Loucy (cell line): ENCODE data around the gene CBFB.

ENCODE experiments used
- H2AFZ ChIP-seq: fragments of 200-600 bp; sonication (generic); 2 replicates; pipeline ENCODE4 v1.6.0; 2016; ENCODE audit warnings: antibody characterized with exemption, mild to moderate bottlenecking, low read length, moderate library complexity
- H3F3A ChIP-seq: fragments of 200-600 bp; 2 replicates; pipeline ENCODE4 v1.6.0; 2016; ENCODE audit warnings: antibody characterized with exemption, low read depth, mild to moderate bottlenecking
- H3K27me3 ChIP-seq: fragments of 200-600 bp; sonication (generic); 2 replicates; pipeline ENCODE4 v1.6.1; 2014; ENCODE audit warnings: low read length, mild to moderate bottlenecking; ENCODE audit not compliant: insufficient read depth, poor library complexity, severe bottlenecking
- H3K36me3 ChIP-seq: fragments of 200-600 bp; sonication (generic); 2 replicates; pipeline ENCODE4 v1.6.1; 2016; ENCODE audit warnings: low read length; ENCODE audit not compliant: insufficient read depth
- H3K4me1 ChIP-seq: fragments of 200-600 bp; sonication (generic); 2 replicates; pipeline ENCODE4 v1.5.1; 2014; ENCODE audit warnings: low read length, mild to moderate bottlenecking; ENCODE audit not compliant: insufficient read depth, poor library complexity, severe bottlenecking
- H3K4me2 ChIP-seq: fragments of 200-600 bp; sonication (generic); 2 replicates; pipeline ENCODE4 v1.6.0; 2014; ENCODE audit warnings: antibody characterized with exemption, low read length, low read depth, mild to moderate bottlenecking; ENCODE audit not compliant: poor library complexity, severe bottlenecking
- H3K4me3 ChIP-seq: fragments of 200-600 bp; sonication (generic); 2 replicates; pipeline ENCODE4 v1.5.1; 2014; ENCODE audit warnings: low read length, mild to moderate bottlenecking, mixed read lengths; ENCODE audit not compliant: poor library complexity, severe bottlenecking
- H3K79me2 ChIP-seq: fragments of 200-600 bp; sonication (generic); 2 replicates; pipeline ENCODE4 v1.6.1; 2014; ENCODE audit warnings: low read length; ENCODE audit not compliant: insufficient read depth
- H3K9ac ChIP-seq: fragments of 200-600 bp; sonication (generic); 2 replicates; pipeline ENCODE4 v1.6.0; 2014; ENCODE audit warnings: mild to moderate bottlenecking, low read depth, low read length, moderate library complexity; ENCODE audit not compliant: poor library complexity, severe bottlenecking
- H3K9me2 ChIP-seq: fragments of 200-600 bp; sonication (generic); replicated peaks from 2 replicates; pipeline ENCODE4 v1.6.1; 2016; ENCODE audit warnings: low read depth, low read length, mixed read lengths
- H3K9me3 ChIP-seq: fragments of 200-600 bp; sonication (generic); 2 replicates; pipeline ENCODE4 v1.6.1; 2014; ENCODE audit warnings: mild to moderate bottlenecking, antibody characterized with exemption, low read length, low read depth; ENCODE audit not compliant: insufficient read depth
- H4K20me1 ChIP-seq: fragments of 200-600 bp; sonication (generic); 2 replicates; pipeline ENCODE4 v1.6.0; 2014; ENCODE audit warnings: antibody characterized with exemption, low read length, mild to moderate bottlenecking; ENCODE audit not compliant: insufficient read depth, poor library complexity, severe bottlenecking
- EZH2phosphoT487 ChIP-seq: fragments of 200-600 bp; IDR thresholded peaks from 2 replicates; pipeline ENCODE4 v1.6.1; 2018; ENCODE audit warnings: antibody characterized with exemption, mild to moderate bottlenecking, moderate library complexity, borderline replicate concordance
- TF ChIP-seq, protein P1 (sequence below): fragments of 200-600 bp; sonication (generic); conservative IDR thresholded peaks from 2 replicates; pipeline ENCODE4 v1.5.1; 2014; ENCODE audit warnings: mild to moderate bottlenecking, antibody characterized with exemption, low read length

CBFB gene

DNA sequence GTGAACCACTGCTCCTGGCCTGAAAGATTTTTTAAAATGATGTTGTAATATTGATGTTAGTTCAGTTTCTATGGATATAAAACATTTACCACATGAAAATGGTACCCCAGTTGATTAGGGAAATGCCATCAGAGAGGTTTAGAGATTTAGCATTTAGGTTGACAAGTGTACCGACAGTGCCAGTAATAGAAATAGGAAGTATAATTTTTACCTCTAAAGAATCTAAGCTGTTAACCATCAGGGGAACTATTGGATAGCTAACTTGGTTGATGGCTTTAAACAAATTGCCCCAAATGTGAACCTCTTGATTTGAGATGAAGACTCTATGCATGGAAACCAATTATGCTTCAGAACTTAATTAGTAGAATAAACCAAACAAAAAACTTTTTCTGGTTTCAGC, 6.4 kb downstream of the CBFB start:
- no peaks in the 10 kb centered on the region for H3K9me2 ChIP-seq
- peak overlapping the region; percentile 40 for H3K4me3 ChIP-seq
- no peaks in the 10 kb centered on the region for H3K9me3 ChIP-seq
- H3K9ac ChIP-seq: no peak overlapping the region
- peaks cover 100% of the 10 kb centered on the region for H3K79me2 ChIP-seq
- H3K36me3 ChIP-seq: peaks cover 32% of the 10 kb centered on the region
- H3K4me2 ChIP-seq: peak overlapping the region; percentile 77
- H3K4me1 ChIP-seq: peaks cover 55% of the 10 kb centered on the region
- no peak for TF ChIP-seq EZH2phosphoT487
- TF ChIP-seq, protein P1, sequence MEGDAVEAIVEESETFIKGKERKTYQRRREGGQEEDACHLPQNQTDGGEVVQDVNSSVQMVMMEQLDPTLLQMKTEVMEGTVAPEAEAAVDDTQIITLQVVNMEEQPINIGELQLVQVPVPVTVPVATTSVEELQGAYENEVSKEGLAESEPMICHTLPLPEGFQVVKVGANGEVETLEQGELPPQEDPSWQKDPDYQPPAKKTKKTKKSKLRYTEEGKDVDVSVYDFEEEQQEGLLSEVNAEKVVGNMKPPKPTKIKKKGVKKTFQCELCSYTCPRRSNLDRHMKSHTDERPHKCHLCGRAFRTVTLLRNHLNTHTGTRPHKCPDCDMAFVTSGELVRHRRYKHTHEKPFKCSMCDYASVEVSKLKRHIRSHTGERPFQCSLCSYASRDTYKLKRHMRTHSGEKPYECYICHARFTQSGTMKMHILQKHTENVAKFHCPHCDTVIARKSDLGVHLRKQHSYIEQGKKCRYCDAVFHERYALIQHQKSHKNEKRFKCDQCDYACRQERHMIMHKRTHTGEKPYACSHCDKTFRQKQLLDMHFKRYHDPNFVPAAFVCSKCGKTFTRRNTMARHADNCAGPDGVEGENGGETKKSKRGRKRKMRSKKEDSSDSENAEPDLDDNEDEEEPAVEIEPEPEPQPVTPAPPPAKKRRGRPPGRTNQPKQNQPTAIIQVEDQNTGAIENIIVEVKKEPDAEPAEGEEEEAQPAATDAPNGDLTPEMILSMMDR: no peak
- no peaks in the 10 kb centered on the region for H3K27me3 ChIP-seq
- no peaks in the 10 kb centered on the region for H3F3A ChIP-seq
- peaks cover 91% of the 10 kb centered on the region for H4K20me1 ChIP-seq
- no peak overlapping the region for H2AFZ ChIP-seq

DNA sequence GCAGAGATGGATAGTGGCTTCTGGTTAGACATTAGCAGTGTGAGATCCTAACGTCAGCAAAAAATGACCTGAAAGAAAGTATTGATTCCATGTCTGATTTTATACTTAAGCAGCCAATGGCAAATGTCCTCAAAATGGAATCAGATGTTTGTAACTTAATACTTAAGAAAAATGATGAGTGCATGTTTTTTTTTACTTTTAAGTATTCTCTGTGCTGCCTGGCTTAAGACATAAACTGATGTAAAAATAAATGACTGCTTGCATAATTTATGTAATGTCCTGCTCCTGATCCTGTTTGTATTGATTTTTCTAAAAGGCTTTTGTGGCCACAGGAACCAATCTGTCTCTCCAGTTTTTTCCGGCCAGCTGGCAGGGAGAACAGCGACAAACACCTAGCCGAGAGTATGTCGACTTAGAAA, 7.4 kb downstream of the CBFB start:
- H3K79me2 ChIP-seq: peaks cover 100% of the 10 kb centered on the region
- no peaks in the 10 kb centered on the region for H3K9me2 ChIP-seq
- no peaks in the 10 kb centered on the region for H3K9me3 ChIP-seq
- H3F3A ChIP-seq: no peaks in the 10 kb centered on the region
- no peak overlapping the region for H2AFZ ChIP-seq
- H3K4me1 ChIP-seq: peaks cover 53% of the 10 kb centered on the region
- H4K20me1 ChIP-seq: peaks cover 92% of the 10 kb centered on the region
- peaks cover 42% of the 10 kb centered on the region for H3K36me3 ChIP-seq
- no peak overlapping the region for H3K9ac ChIP-seq
- peak overlapping the region; percentile 40 for H3K4me3 ChIP-seq
- peak overlapping the region; percentile 77 for H3K4me2 ChIP-seq
- TF ChIP-seq EZH2phosphoT487: no peak
- TF ChIP-seq, protein P1: no peak
- H3K27me3 ChIP-seq: no peaks in the 10 kb centered on the region

DNA sequence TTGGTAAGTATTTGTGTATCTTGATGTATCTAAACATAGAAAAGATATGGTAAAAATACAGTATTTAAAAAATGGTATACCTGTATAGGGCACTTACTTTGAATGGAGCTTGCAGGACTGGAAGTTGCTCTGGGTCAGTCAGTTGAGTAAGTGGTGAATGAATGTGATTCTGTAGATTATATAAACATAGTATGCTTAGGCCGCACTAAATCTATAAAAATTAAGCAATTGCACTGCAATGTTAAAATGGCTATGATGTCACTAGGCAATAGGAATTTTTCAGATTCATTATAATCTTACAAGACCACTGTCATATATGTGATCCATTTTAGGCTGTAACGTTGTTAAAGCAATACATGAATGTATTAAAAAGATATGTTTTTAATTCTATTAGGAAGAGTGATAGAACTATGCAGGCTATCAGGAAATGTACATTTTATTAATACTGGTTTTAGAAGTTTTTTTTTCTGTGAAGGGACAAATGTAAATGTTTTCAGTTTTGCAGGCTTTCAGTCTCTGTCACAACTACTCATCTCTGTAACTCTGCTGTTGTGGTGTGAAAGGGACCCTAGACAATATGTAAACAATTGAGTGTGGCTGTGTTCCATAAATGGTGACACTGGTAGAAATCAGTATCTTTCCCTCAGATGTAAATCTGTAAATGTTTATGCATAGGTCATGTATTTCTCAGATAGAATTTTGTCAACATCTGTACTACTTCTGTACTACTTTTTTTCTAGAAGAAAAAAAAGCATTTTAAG, 10.5 kb downstream of the CBFB start:
- no peaks in the 10 kb centered on the region for H3K27me3 ChIP-seq
- H3K4me2 ChIP-seq: peak overlapping the region; percentile 38
- TF ChIP-seq EZH2phosphoT487: no peak
- TF ChIP-seq, protein P1: no peak
- no peaks in the 10 kb centered on the region for H3K9me3 ChIP-seq
- H4K20me1 ChIP-seq: peaks cover 74% of the 10 kb centered on the region
- H3F3A ChIP-seq: no peaks in the 10 kb centered on the region
- H3K9me2 ChIP-seq: no peaks in the 10 kb centered on the region
- no peak overlapping the region for H3K4me3 ChIP-seq
- peaks cover 100% of the 10 kb centered on the region for H3K79me2 ChIP-seq
- H3K4me1 ChIP-seq: peaks cover 35% of the 10 kb centered on the region
- no peak overlapping the region for H2AFZ ChIP-seq
- H3K36me3 ChIP-seq: peaks cover 62% of the 10 kb centered on the region
- H3K9ac ChIP-seq: no peak overlapping the region
